ENCODE data around the gene RANBP6. TPM values are rescaled to one million over a fixed set of nuclear protein-coding genes. Genes with fewer than 3 reads are reported as not detected.
"Not testable (repeated sequence)": the region's sequence is repeated elsewhere in the genome, so short reads cannot be mapped to it uniquely, and the experiment has no call there.

Gene RANBP6
- total RNA-seq, 1 donor, result 37.7 TPM

DNA sequence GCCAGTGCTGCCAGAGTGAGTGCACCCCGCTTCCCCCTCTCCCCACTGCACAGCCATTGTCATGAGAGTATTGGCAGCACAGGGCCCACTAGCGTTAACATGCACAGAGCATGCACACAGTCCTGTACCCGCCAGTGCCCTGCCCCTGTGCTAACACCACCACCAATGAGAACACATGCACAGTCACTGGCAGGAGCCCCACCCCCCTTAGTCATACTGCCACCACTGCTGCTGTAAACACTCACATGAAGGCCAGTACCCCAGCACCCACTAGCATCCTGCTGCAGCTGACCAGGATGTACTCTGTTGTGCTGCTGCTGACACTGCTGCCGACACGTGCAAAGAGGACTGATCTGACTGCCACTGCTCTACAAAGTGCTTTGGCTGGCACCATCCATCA is 19.5 kb upstream of the RANBP6 start:
- no peak for DNase-seq (ENCODE audit: low read depth)
- H3K4me3 ChIP-seq (ENCODE audit: low read depth, low read length), result no peak overlapping the region
- TF ChIP-seq, protein P1, sequence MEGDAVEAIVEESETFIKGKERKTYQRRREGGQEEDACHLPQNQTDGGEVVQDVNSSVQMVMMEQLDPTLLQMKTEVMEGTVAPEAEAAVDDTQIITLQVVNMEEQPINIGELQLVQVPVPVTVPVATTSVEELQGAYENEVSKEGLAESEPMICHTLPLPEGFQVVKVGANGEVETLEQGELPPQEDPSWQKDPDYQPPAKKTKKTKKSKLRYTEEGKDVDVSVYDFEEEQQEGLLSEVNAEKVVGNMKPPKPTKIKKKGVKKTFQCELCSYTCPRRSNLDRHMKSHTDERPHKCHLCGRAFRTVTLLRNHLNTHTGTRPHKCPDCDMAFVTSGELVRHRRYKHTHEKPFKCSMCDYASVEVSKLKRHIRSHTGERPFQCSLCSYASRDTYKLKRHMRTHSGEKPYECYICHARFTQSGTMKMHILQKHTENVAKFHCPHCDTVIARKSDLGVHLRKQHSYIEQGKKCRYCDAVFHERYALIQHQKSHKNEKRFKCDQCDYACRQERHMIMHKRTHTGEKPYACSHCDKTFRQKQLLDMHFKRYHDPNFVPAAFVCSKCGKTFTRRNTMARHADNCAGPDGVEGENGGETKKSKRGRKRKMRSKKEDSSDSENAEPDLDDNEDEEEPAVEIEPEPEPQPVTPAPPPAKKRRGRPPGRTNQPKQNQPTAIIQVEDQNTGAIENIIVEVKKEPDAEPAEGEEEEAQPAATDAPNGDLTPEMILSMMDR (IDR thresholded peaks at IDR 0.05; ENCODE audit: insufficient read depth, low read length), result no peak

DNA sequence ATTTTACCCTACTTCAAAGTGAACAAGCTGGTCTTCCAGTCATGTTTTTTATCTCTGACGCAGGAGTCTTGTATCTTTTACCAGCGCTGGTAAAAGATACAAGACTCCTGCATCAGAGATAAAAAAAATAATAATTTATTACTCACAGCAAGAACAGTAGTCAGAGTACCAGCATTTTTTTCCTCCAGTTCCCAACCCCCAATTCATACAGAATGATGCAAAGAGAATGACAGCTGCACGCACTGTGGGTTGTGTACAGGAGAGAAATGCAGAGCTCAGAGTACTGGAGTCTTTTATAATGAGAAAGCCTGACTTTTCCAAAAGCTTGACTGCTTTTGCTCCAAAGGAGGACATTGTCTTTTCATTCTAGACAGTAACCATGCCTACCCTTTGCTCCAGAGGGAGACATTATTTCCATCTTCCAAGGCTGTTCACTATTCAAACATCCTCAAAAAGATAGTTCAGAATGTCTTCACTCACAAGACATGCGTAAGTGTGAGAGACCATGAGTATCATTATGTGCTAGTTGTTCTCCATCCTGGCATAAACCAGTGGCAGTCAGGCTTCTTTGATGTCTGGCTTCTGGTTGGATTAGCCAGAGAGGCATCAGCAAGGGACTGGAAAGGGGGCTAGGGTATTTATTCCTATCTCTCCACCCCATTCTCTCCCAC is 14.3 kb upstream of the RANBP6 start:
- no peak for DNase-seq (ENCODE audit: low read depth)
- no peak overlapping the region for H3K4me3 ChIP-seq (ENCODE audit: low read depth, low read length)
- TF ChIP-seq, protein P1 (IDR thresholded peaks at IDR 0.05; ENCODE audit: insufficient read depth, low read length), result no peak

DNA sequence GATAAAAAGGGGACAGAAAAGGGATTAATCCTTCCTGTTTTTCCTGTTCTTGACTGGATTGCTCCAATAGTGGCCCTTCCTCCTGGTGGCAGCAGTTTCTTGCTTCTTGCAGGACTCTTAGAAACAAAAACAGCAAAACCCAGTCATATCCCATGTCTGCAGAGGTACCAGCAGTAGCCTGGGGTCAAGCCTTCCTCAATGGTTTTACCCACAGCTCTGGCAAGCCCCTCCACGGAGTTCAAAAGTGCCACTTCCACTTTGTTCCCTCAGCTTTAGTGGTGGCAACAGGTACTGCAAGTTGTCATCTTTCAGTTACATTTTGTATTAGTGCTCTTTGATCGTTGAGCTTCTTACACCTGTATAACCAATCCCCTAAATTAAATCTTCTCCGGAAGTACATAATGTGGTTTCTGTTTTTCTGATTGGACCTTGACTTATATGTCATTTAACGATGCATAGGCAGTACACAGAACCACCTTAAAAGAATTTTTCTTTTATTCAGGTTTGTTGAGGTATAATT is 8.7 kb upstream of the RANBP6 start:
- no peak overlapping the region for H3K4me3 ChIP-seq (ENCODE audit: low read depth, low read length)

DNA sequence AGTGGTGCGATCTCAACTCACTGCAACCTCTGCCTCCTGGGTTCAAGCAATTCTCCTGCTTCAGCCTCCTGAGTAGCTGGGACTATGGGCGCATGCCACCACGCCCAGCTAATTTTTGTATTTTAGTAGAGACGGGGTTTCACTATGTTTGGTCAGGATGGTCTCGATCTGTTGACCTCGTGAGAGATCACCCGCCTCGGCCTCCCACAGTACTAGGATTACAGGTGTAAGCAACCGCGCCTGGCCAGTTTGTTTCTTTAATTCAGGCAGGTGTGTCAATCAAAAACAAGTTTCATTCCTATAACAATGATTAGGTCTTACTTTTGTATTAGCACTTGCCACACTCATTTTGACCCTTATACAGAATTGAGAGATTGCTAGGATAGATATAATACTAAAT is 1.6 kb upstream of the RANBP6 start:
- DNase-seq (ENCODE audit: low read depth); H3K4me3 ChIP-seq (ENCODE audit: low read depth, low read length): not testable (repeated sequence)

More for the DNA sequence above, 8.7 kb upstream of the RANBP6 start:
- DNase-seq (ENCODE audit: low read depth), result no peak
- TF ChIP-seq, protein P1 (IDR thresholded peaks at IDR 0.05; ENCODE audit: insufficient read depth, low read length), result peak; percentile 63

DNA sequence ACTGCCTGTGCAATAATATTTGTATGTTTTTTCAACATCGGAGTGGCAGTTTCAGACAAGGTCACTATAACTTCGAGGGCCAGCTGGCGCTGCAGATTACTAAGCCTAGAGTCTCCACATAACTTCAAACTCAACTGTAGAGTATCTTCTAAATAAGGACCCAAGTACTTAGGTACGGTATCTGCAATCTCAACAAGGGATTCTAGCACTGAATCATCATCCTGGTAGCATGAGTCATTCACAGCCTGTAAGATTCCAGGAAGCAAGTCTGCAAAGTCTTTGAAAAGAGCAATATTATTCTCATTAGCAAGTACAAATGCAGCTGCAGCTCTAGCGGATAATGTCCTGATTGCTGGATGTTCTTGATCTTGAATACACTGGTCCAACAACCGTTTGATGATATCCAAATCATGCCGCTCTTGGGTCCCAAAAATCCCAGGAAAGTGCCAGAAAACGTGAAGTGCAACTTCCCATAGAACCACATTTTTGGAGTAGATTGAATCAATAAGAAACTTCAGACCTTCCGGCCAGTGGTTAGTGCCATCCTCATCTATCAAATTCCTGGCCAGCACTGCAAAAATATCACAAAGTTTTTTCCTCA is 654 bp downstream of the RANBP6 start:
- H3K4me3 ChIP-seq (ENCODE audit: low read depth, low read length), result peak overlapping the region; percentile 73
- peak; percentile 53 for DNase-seq (ENCODE audit: low read depth)
- TF ChIP-seq, protein P1 (IDR thresholded peaks at IDR 0.05; ENCODE audit: insufficient read depth, low read length), result no peak

DNA sequence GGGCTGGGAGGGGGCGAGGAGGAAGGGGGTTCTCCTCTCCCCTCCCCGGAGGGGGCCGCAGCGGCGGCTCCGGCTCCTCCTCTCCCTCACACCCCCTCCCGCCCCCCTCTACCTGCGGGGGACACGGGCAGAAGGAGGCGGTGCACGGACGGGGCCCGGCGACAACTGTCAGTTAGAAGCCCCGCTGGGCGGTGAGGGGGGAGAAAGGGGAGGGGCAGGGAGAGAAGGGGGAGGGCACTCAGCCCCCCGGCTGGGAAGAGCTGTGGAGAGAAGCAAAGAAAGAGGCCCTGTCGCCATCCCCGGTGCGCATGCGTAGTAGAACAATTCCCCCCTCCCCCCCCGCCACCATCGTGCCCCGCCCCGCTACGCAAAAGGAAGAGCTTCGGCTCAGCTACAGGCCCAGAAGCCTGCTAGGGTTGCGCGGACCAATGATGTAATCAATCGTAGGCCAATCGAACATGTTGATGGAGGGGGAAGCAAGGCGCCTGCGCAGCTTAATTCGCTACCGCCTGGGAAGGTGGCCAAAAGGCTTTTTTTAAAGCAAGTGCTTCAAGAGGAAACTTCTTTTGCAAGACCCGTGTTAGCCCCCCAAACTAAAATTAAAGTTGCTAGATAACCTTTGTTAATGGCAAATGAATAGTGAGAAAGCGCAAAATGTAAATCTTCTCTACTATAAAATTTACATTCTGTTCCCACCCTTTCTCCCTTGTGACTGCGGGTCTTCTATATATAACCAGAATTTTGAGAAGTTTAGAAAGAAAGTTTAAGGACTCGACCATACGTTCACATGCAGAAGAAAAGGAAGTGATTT is 7.0 kb downstream of the RANBP6 start:
- DNase-seq (ENCODE audit: low read depth), result peak; percentile 99
- H3K4me3 ChIP-seq (ENCODE audit: low read depth, low read length), result peak overlapping the region; percentile 80
- TF ChIP-seq, protein P1 (IDR thresholded peaks at IDR 0.05; ENCODE audit: insufficient read depth, low read length), result no peak

DNA sequence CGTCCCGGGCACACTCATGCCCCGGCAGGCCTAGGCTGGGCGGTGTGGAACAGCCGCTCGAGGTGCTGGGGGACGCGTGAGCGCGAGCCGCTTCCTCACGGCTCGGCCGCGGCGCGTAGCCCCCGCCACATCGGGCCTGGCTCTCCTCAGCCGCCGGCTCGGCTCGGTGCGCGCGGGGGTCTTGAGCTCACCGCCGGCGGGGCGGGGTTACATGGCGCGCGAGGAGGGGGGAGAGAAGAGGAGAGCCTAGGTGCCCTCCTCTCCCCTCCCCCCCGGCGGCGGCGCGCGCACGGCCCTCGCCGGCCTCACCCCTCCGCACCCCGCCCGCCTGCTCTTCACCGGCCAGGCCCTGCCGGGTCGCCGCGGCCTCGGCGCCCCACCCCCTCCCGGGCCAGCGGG is 7.7 kb downstream of the RANBP6 start:
- peak; percentile 36 for DNase-seq (ENCODE audit: low read depth)
- TF ChIP-seq, protein P1 (IDR thresholded peaks at IDR 0.05; ENCODE audit: insufficient read depth, low read length), result no peak
- H3K4me3 ChIP-seq (ENCODE audit: low read depth, low read length), result peak overlapping the region; percentile 80
